ENCODE data around the gene LHPP.

The LHPP gene

GRCh38 chr10:124653811-124654651 is 192.4 kb downstream of the LHPP start:
- Histone ChIP-seq H3K4me3 (ENCODE audit: low read depth in 1 of 5, low read length in 5 of 5) (no peak overlapping the region), H3K36me3 (ENCODE audit: control insufficient read depth in 5 of 5, insufficient read depth in 5 of 5, low read length in 5 of 5) (peaks cover 0 to 22% (median 10%) of the 10 kb centered on the region in 5 donors), H3K27me3 (ENCODE audit: control insufficient read depth in 5 of 5, insufficient read depth in 4 of 5, low read length in 5 of 5) (no peaks in the 10 kb centered on the region), H3K9ac (ENCODE audit: low read length in 5 of 5) (no peak overlapping the region), H3K9me3 (ENCODE audit: control insufficient read depth in 5 of 5, low read length in 5 of 5) (no peaks in the 10 kb centered on the region), H3K27ac (ENCODE audit: low read depth, low read length) (peak overlapping the region; percentile 54), H3K4me1 (ENCODE audit: control insufficient read depth in 5 of 5, insufficient read depth in 5 of 5, low read length in 5 of 5) (peaks cover 9 to 60% (median 35%) of the 10 kb centered on the region in 5 donors)

- H3K9me3 ChIP-seq (ENCODE audit: control insufficient read depth in 5 of 5, low read length in 5 of 5) = no peaks in the 10 kb centered on the region
- H3K36me3 ChIP-seq (ENCODE audit: control insufficient read depth in 5 of 5, insufficient read depth in 5 of 5, low read length in 5 of 5) = peaks cover 0 to 22% (median 10%) of the 10 kb centered on the region in 5 donors
- no peaks in the 10 kb centered on the region for H3K27me3 ChIP-seq (ENCODE audit: control insufficient read depth in 5 of 5, insufficient read depth in 4 of 5, low read length in 5 of 5)
- H3K4me3 ChIP-seq (ENCODE audit: low read depth in 1 of 5, low read length in 5 of 5) = no peak overlapping the region
- no peak overlapping the region for H3K9ac ChIP-seq (ENCODE audit: low read length in 5 of 5)
- H3K4me1 ChIP-seq (ENCODE audit: control insufficient read depth in 5 of 5, insufficient read depth in 5 of 5, low read length in 5 of 5) = peaks cover 7 to 54% (median 33%) of the 10 kb centered on the region in 5 donors
- peak overlapping the region; percentile 54 for H3K27ac ChIP-seq (ENCODE audit: low read depth, low read length)
Measured at GRCh38 chr10:124654686-124655085, 193.1 kb downstream of the LHPP start.

- no peaks in the 10 kb centered on the region for H3K9me3 ChIP-seq (ENCODE audit: control insufficient read depth in 5 of 5, low read length in 5 of 5)
- H3K36me3 ChIP-seq (ENCODE audit: control insufficient read depth in 5 of 5, insufficient read depth in 5 of 5, low read length in 5 of 5) = peaks cover 0 to 19% (median 10%) of the 10 kb centered on the region in 5 donors
- H3K4me1 ChIP-seq (ENCODE audit: control insufficient read depth in 5 of 5, insufficient read depth in 5 of 5, low read length in 5 of 5) = peaks cover 7 to 59% (median 40%) of the 10 kb centered on the region in 5 donors
- no peak overlapping the region for H3K9ac ChIP-seq (ENCODE audit: low read length in 5 of 5)
- peak overlapping the region; percentile 54 for H3K27ac ChIP-seq (ENCODE audit: low read depth, low read length)
- H3K27me3 ChIP-seq (ENCODE audit: control insufficient read depth in 5 of 5, insufficient read depth in 4 of 5, low read length in 5 of 5) = no peaks in the 10 kb centered on the region
- no peak overlapping the region for H3K4me3 ChIP-seq (ENCODE audit: low read depth in 1 of 5, low read length in 5 of 5)
Measured at GRCh38 chr10:124655191-124656112, 193.8 kb downstream of the LHPP start.

- H3K27ac ChIP-seq (ENCODE audit: low read depth, low read length) = no peak overlapping the region
- no peak overlapping the region for H3K9ac ChIP-seq (ENCODE audit: low read length in 5 of 5)
- no peaks in the 10 kb centered on the region for H3K9me3 ChIP-seq (ENCODE audit: control insufficient read depth in 5 of 5, low read length in 5 of 5)
- H3K4me3 ChIP-seq (ENCODE audit: low read depth in 1 of 5, low read length in 5 of 5) = no peak overlapping the region
- H3K36me3 ChIP-seq (ENCODE audit: control insufficient read depth in 5 of 5, insufficient read depth in 5 of 5, low read length in 5 of 5) = peaks cover 0 to 19% (median 10%) of the 10 kb centered on the region in 5 donors
- peaks cover 7 to 56% (median 45%) of the 10 kb centered on the region in 5 donors for H3K4me1 ChIP-seq (ENCODE audit: control insufficient read depth in 5 of 5, insufficient read depth in 5 of 5, low read length in 5 of 5)
- H3K27me3 ChIP-seq (ENCODE audit: control insufficient read depth in 5 of 5, insufficient read depth in 4 of 5, low read length in 5 of 5) = no peaks in the 10 kb centered on the region
Measured at GRCh38 chr10:124656113-124656490, 194.5 kb downstream of the LHPP start.

GRCh38 chr10:124656541-124656940 is 194.9 kb downstream of the LHPP start:
- Histone ChIP-seq H3K27me3 (ENCODE audit: control insufficient read depth in 5 of 5, insufficient read depth in 4 of 5, low read length in 5 of 5) (no peaks in the 10 kb centered on the region), H3K27ac (ENCODE audit: low read depth, low read length) (no peak overlapping the region), H3K9me3 (ENCODE audit: control insufficient read depth in 5 of 5, low read length in 5 of 5) (no peaks in the 10 kb centered on the region), H3K36me3 (ENCODE audit: control insufficient read depth in 5 of 5, insufficient read depth in 5 of 5, low read length in 5 of 5) (peaks cover 0 to 19% (median 10%) of the 10 kb centered on the region in 5 donors), H3K4me3 (ENCODE audit: low read depth in 1 of 5, low read length in 5 of 5) (no peak overlapping the region), H3K9ac (ENCODE audit: low read length in 5 of 5) (no peak overlapping the region), H3K4me1 (ENCODE audit: control insufficient read depth in 5 of 5, insufficient read depth in 5 of 5, low read length in 5 of 5) (peaks cover 7 to 52% (median 40%) of the 10 kb centered on the region in 5 donors)

- Histone ChIP-seq H3K27me3 (ENCODE audit: control insufficient read depth in 5 of 5, insufficient read depth in 4 of 5, low read length in 5 of 5) (no peaks in the 10 kb centered on the region), H3K9ac (ENCODE audit: low read length in 5 of 5) (no peak overlapping the region), H3K27ac (ENCODE audit: low read depth, low read length) (no peak overlapping the region), H3K4me3 (ENCODE audit: low read depth in 1 of 5, low read length in 5 of 5) (no peak overlapping the region), H3K4me1 (ENCODE audit: control insufficient read depth in 5 of 5, insufficient read depth in 5 of 5, low read length in 5 of 5) (peaks cover 7 to 43% (median 35%) of the 10 kb centered on the region in 5 donors), H3K36me3 (ENCODE audit: control insufficient read depth in 5 of 5, insufficient read depth in 5 of 5, low read length in 5 of 5) (peaks cover 0 to 16% (median 12%) of the 10 kb centered on the region in 5 donors), H3K9me3 (ENCODE audit: control insufficient read depth in 5 of 5, low read length in 5 of 5) (no peaks in the 10 kb centered on the region)
Measured at GRCh38 chr10:124657806-124658205, 196.2 kb downstream of the LHPP start.

GRCh38 chr10:124658591-124659242 is 197.1 kb downstream of the LHPP start:
- Histone ChIP-seq H3K9ac (ENCODE audit: low read length in 5 of 5) (no peak overlapping the region), H3K27ac (ENCODE audit: low read depth, low read length) (no peak overlapping the region), H3K36me3 (ENCODE audit: control insufficient read depth in 5 of 5, insufficient read depth in 5 of 5, low read length in 5 of 5) (peaks cover 0 to 22% (median 15%) of the 10 kb centered on the region in 5 donors), H3K27me3 (ENCODE audit: control insufficient read depth in 5 of 5, insufficient read depth in 4 of 5, low read length in 5 of 5) (no peaks in the 10 kb centered on the region), H3K9me3 (ENCODE audit: control insufficient read depth in 5 of 5, low read length in 5 of 5) (no peaks in the 10 kb centered on the region), H3K4me1 (ENCODE audit: control insufficient read depth in 5 of 5, insufficient read depth in 5 of 5, low read length in 5 of 5) (peaks cover 4 to 44% (median 26%) of the 10 kb centered on the region in 5 donors), H3K4me3 (ENCODE audit: low read depth in 1 of 5, low read length in 5 of 5) (no peak overlapping the region)

GRCh38 chr10:124659380-124659779 is 197.8 kb downstream of the LHPP start:
- Histone ChIP-seq H3K4me1 (ENCODE audit: control insufficient read depth in 5 of 5, insufficient read depth in 5 of 5, low read length in 5 of 5) (peaks cover 0 to 44% (median 23%) of the 10 kb centered on the region in 5 donors), H3K9ac (ENCODE audit: low read length in 5 of 5) (no peak overlapping the region), H3K27me3 (ENCODE audit: control insufficient read depth in 5 of 5, insufficient read depth in 4 of 5, low read length in 5 of 5) (no peaks in the 10 kb centered on the region), H3K9me3 (ENCODE audit: control insufficient read depth in 5 of 5, low read length in 5 of 5) (no peaks in the 10 kb centered on the region), H3K27ac (ENCODE audit: low read depth, low read length) (no peak overlapping the region), H3K36me3 (ENCODE audit: control insufficient read depth in 5 of 5, insufficient read depth in 5 of 5, low read length in 5 of 5) (peaks cover 0 to 27% (median 15%) of the 10 kb centered on the region in 5 donors), H3K4me3 (ENCODE audit: low read depth in 1 of 5, low read length in 5 of 5) (no peak overlapping the region)

- Histone ChIP-seq H3K4me1 (ENCODE audit: control insufficient read depth in 5 of 5, insufficient read depth in 5 of 5, low read length in 5 of 5) (peaks cover 0 to 36% (median 18%) of the 10 kb centered on the region in 5 donors), H3K9me3 (ENCODE audit: control insufficient read depth in 5 of 5, low read length in 5 of 5) (no peaks in the 10 kb centered on the region), H3K27ac (ENCODE audit: low read depth, low read length) (peak overlapping the region; percentile 46), H3K36me3 (ENCODE audit: control insufficient read depth in 5 of 5, insufficient read depth in 5 of 5, low read length in 5 of 5) (peaks cover 0 to 35% (median 13%) of the 10 kb centered on the region in 5 donors), H3K4me3 (ENCODE audit: low read depth in 1 of 5, low read length in 5 of 5) (no peak overlapping the region), H3K27me3 (ENCODE audit: control insufficient read depth in 5 of 5, insufficient read depth in 4 of 5, low read length in 5 of 5) (no peaks in the 10 kb centered on the region), H3K9ac (ENCODE audit: low read length in 5 of 5) (peak overlapping the region in 1 of 5 donors; percentile 28)
Measured at GRCh38 chr10:124660404-124661125, 198.9 kb downstream of the LHPP start.

All from subcutaneous abdominal adipose tissue (tissue), 5 donors.